Endodermal cell (in vitro differentiated cells): ENCODE data around the gene GNB1L. TPM values are rescaled to one million over a fixed set of nuclear protein-coding genes. Genes with fewer than 3 reads are reported as not detected.

Experiments used
- DNase-seq: peaks from one replicate; pipeline ENCODE4 v3.0.0-alpha.2; 2017
- H3K27ac ChIP-seq: 2 replicates; pipeline ENCODE4 v1.5.1; 2013; ENCODE audit warnings: mild to moderate bottlenecking, low read depth, low read length, moderate library complexity
- H3K27me3 ChIP-seq: 2 replicates; pipeline ENCODE4 v1.6.1; 2013; ENCODE audit warnings: mild to moderate bottlenecking, low read length, moderate library complexity; ENCODE audit not compliant: insufficient read depth, control insufficient read depth, poor library complexity, severe bottlenecking
- H3K36me3 ChIP-seq: 2 replicates; pipeline ENCODE4 v1.7.0; 2013; ENCODE audit warnings: mild to moderate bottlenecking, low read length, moderate library complexity; ENCODE audit not compliant: control insufficient read depth, insufficient read depth
- H3K4me1 ChIP-seq: one replicate; pipeline ENCODE4 v1.7.0; 2013; ENCODE audit warnings: low read length; ENCODE audit not compliant: control insufficient read depth, insufficient read depth
- H3K4me3 ChIP-seq: 2 replicates; pipeline ENCODE4 v1.5.1; 2013; ENCODE audit warnings: mild to moderate bottlenecking, low read length, moderate library complexity
- H3K9ac ChIP-seq: 2 replicates; pipeline ENCODE4 v1.6.1; 2013; ENCODE audit warnings: mild to moderate bottlenecking, low read length, moderate library complexity; ENCODE audit not compliant: poor library complexity, severe bottlenecking; ENCODE audit errors: extremely low read depth
- H3K9me3 ChIP-seq: 2 replicates; pipeline ENCODE4 v1.6.1; 2013; ENCODE audit warnings: mild to moderate bottlenecking, low read length, moderate library complexity; ENCODE audit not compliant: control insufficient read depth
- H3K27ac Mint-ChIP-seq: 2 replicates; pipeline ENCODE4 v1.8.0; 2020; ENCODE audit warnings: mixed read lengths
- H3K27me3 Mint-ChIP-seq: 2 replicates; pipeline ENCODE4 v1.8.0; 2021; ENCODE audit warnings: mild to moderate bottlenecking, mixed read lengths; ENCODE audit not compliant: insufficient read depth
- H3K36me3 Mint-ChIP-seq: 2 replicates; pipeline ENCODE4 v1.8.0; 2020; ENCODE audit warnings: low read depth, mixed read lengths
- H3K4me1 Mint-ChIP-seq: 2 replicates; pipeline ENCODE4 v1.8.0; 2020; ENCODE audit warnings: mixed read lengths
- H3K4me3 Mint-ChIP-seq: 2 replicates; pipeline ENCODE4 v1.8.0; 2020; ENCODE audit warnings: mild to moderate bottlenecking, moderate library complexity, mixed read lengths
- H3K9me3 Mint-ChIP-seq: 2 replicates; pipeline ENCODE4 v1.8.0; 2020; ENCODE audit warnings: mild to moderate bottlenecking, mixed read lengths
- CTCF ChIP-seq: fragments of 200-600 bp; sonication (generic); conservative IDR thresholded peaks from 2 replicates; pipeline ENCODE4 v1.5.0; 2021; ENCODE audit warnings: antibody characterized with exemption, mild to moderate bottlenecking
- WGBS, 2 experiments: methylation state at CpG; one replicate each; pipeline versions ENCODE4 v1.1.5 to v1.1.7; 2013; ENCODE audit warnings: missing lambda C conversion rate in 2 of 2, mixed read lengths in 1 of 2; ENCODE audit not compliant: insufficient coverage in 1 of 2, insufficient read length in 1 of 2; 5-methylcytosine and 5-hydroxymethylcytosine counted together
- total RNA-seq, 2 donors: library from RNA; stranded (reverse); fragmentation: NEBNext Ultra II Directional in 1 of 2; extraction: Animal tissue kit (Norgen Biotek cat#: 25700) in 1 of 2; gene quantifications; 2 replicates in 1 of 2; 3 replicates in 1 of 2; pipeline ENCODE4 v1.2.1, GENCODE V29; 2021

The GNB1L gene
- total RNA-seq, 2 donors from 2014 or later = 9.5 to 12.2 TPM

- H3K9ac ChIP-seq = no peak overlapping the region
- 80 to 84% methylated on average over 11 to 12 of the region's 12 CpGs for WGBS, 2 experiments
- H3K27ac ChIP-seq = no peak overlapping the region
Observed at GRCh38 chr22:19886605-19887255, 32.1 kb upstream of the GNB1L start.

GRCh38 chr22:19885841-19886592 is 31.3 kb upstream of the GNB1L start:
- H3K9me3 Mint-ChIP-seq = no peaks in the 10 kb centered on the region
- Histone ChIP-seq H3K9me3 (no peaks in the 10 kb centered on the region), H3K4me1 (peaks cover 6% of the 10 kb centered on the region), H3K9ac (no peak overlapping the region), H3K4me3 (no peak overlapping the region), H3K27me3 (peaks cover 11% of the 10 kb centered on the region), H3K27ac (no peak overlapping the region), H3K36me3 (no peaks in the 10 kb centered on the region)
- DNase-seq = peak; percentile 44
- no peaks in the 10 kb centered on the region for H3K36me3 Mint-ChIP-seq
- no peak overlapping the region for H3K4me3 Mint-ChIP-seq
- TF ChIP-seq CTCF = no peak
- no peak overlapping the region for H3K27ac Mint-ChIP-seq
- peaks cover 9% of the 10 kb centered on the region for H3K27me3 Mint-ChIP-seq
- 93 to 97% methylated on average over 7 to 15 of the region's 15 CpGs for WGBS, 2 experiments
- peaks cover 15% of the 10 kb centered on the region for H3K4me1 Mint-ChIP-seq

More at GRCh38 chr22:19886605-19887255, 32.1 kb upstream of the GNB1L start:
- H3K9me3 ChIP-seq = no peaks in the 10 kb centered on the region
- Mint-ChIP-seq H3K36me3 (no peaks in the 10 kb centered on the region), H3K27ac (no peak overlapping the region), H3K4me1 (peaks cover 13% of the 10 kb centered on the region), H3K27me3 (peaks cover 15% of the 10 kb centered on the region), H3K4me3 (no peak overlapping the region), H3K9me3 (no peaks in the 10 kb centered on the region)
- no peaks in the 10 kb centered on the region for H3K36me3 ChIP-seq
- peaks cover 13% of the 10 kb centered on the region for H3K27me3 ChIP-seq
- no peak overlapping the region for H3K4me3 ChIP-seq
- no peak for TF ChIP-seq CTCF
- DNase-seq = peak; percentile 39
- peaks cover 12% of the 10 kb centered on the region for H3K4me1 ChIP-seq

GRCh38 chr22:19884954-19885751 is 30.5 kb upstream of the GNB1L start:
- Histone ChIP-seq H3K9ac (no peak overlapping the region), H3K9me3 (no peaks in the 10 kb centered on the region), H3K36me3 (no peaks in the 10 kb centered on the region), H3K27ac (no peak overlapping the region), H3K4me1 (peaks cover 9% of the 10 kb centered on the region), H3K27me3 (peaks cover 2% of the 10 kb centered on the region), H3K4me3 (no peak overlapping the region)
- Mint-ChIP-seq H3K36me3 (no peaks in the 10 kb centered on the region), H3K4me3 (no peak overlapping the region), H3K27me3 (peaks cover 14% of the 10 kb centered on the region), H3K4me1 (peaks cover 19% of the 10 kb centered on the region), H3K27ac (no peak overlapping the region), H3K9me3 (no peaks in the 10 kb centered on the region)
- no peak for TF ChIP-seq CTCF
- 93 to 96% methylated on average over 23 to 26 of the region's 26 CpGs for WGBS, 2 experiments
- DNase-seq = peak; percentile 45
